GM19467 (cell line): ENCODE results near the gene ZNF277.

ENCODE experiments used
- ATAC-seq: cut with Tn5 transposase; IDR thresholded peaks from one replicate; pipeline ENCODE4 v1.9.1; 2021; ENCODE audit warnings: mild to moderate bottlenecking, moderate library complexity; ENCODE audit not compliant: unreplicated experiment

The ZNF277 gene

GRCh38 chr7:112184455-112184854, 22.0 kb upstream of the ZNF277 start:
- ATAC-seq, result no peak

GRCh38 chr7:112185005-112185834, 21.3 kb upstream of the ZNF277 start:
- no peak for ATAC-seq

GRCh38 chr7:112186300-112186699, 20.2 kb upstream of the ZNF277 start:
- no peak for ATAC-seq

GRCh38 chr7:112188257-112188656, 18.2 kb upstream of the ZNF277 start:
- no peak for ATAC-seq

- ATAC-seq, result no peak
Measured at GRCh38 chr7:112189691-112190090, 16.8 kb upstream of the ZNF277 start.

- no peak for ATAC-seq
Measured at GRCh38 chr7:112190120-112190519, 16.4 kb upstream of the ZNF277 start.

GRCh38 chr7:112192236-112193154, 14.0 kb upstream of the ZNF277 start:
- no peak for ATAC-seq

- no peak for ATAC-seq
Measured at GRCh38 chr7:112193915-112194502, 12.5 kb upstream of the ZNF277 start.

GRCh38 chr7:112195717-112196116, 10.8 kb upstream of the ZNF277 start:
- no peak for ATAC-seq

- ATAC-seq, result no peak
Measured at GRCh38 chr7:112197322-112197721, 9.2 kb upstream of the ZNF277 start.

- no peak for ATAC-seq
Measured at GRCh38 chr7:112199035-112199655, 7.3 kb upstream of the ZNF277 start.

- ATAC-seq, result no peak
Measured at GRCh38 chr7:112199672-112200071, 6.8 kb upstream of the ZNF277 start.

GRCh38 chr7:112201411-112201810, 5.1 kb upstream of the ZNF277 start:
- ATAC-seq, result no peak

- no peak for ATAC-seq
Measured at GRCh38 chr7:112201839-112202238, 4.7 kb upstream of the ZNF277 start.

- ATAC-seq, result no peak
Measured at GRCh38 chr7:112202816-112203215, 3.7 kb upstream of the ZNF277 start.

- ATAC-seq, result no peak
Measured at GRCh38 chr7:112203365-112203739, 3.1 kb upstream of the ZNF277 start.

GRCh38 chr7:112204499-112205342, 1.8 kb upstream of the ZNF277 start:
- ATAC-seq, result no peak

- peak; percentile 7 for ATAC-seq
Measured at GRCh38 chr7:112205343-112206237, 905 bp upstream of the ZNF277 start.

GRCh38 chr7:112206991-112207592, 597 bp downstream of the ZNF277 start:
- no peak for ATAC-seq
